HCT116 (cell line): ENCODE results near the gene BTBD16. TPM values are rescaled to one million over a fixed set of nuclear protein-coding genes. Genes with fewer than 3 reads are reported as not detected.

ENCODE experiments used
- ATAC-seq: fragments of 200-7000 bp; cut with Tn5 transposase; 2 replicates; pipeline ENCODE4 v1.9.1; 2020; ENCODE audit warnings: mild to moderate bottlenecking, moderate library complexity
- BruUV-seq: library from RNA; stranded (reverse); fragments of 400-500 nt; replicated peaks from 2 replicates; lab custom pipeline; 2021; lab: Mats Ljungman, UMichigan
- CTCF ChIA-PET: fragments of 300-600 bp; sonication (Branson Sonifier 250); formaldehyde crosslinking; loops from one replicate; lab custom pipeline; 2021; ENCODE audit warnings: antibody characterized with exemption; lab: Charles Lee
- POLR2A ChIA-PET: fragments of 300-600, 350-600 bp; sonication (Branson Sonifier 250); formaldehyde crosslinking; loops from one replicate; lab custom pipeline; 2021; ENCODE audit warnings: antibody characterized with exemption; lab: Charles Lee
- RAD21 ChIA-PET, 2 experiments: fragments of 300-600 bp; sonication (Branson Sonifier 250); formaldehyde crosslinking; loops; one replicate each; lab custom pipeline; 2023; ENCODE audit warnings: low total read pairs in 2 of 2; ENCODE audit not compliant: uncharacterized antibody in 2 of 2, unreplicated experiment in 2 of 2, low non-redundant PET in 1 of 2; lab: Charles Lee
- DNase-seq: peaks from one replicate; pipeline ENCODE4 v3.0.0-alpha.2; 2010; ENCODE audit warnings: low read depth, low spot score
- H2AFZ ChIP-seq: fragments of 200-600 bp; shearing (Covaris generic), sonication (generic); 2 replicates; pipeline ENCODE4 v1.6.1; 2017; ENCODE audit warnings: low read depth, mixed run types, mixed read lengths, antibody characterized with exemption, low read length; ENCODE audit not compliant: poor library complexity, severe bottlenecking
- H3K27ac ChIP-seq: 2 replicates; pipeline ENCODE4 v1.5.1; 2012; ENCODE audit warnings: low read depth, low read length
- H3K27me3 ChIP-seq: fragments of 200-600 bp; sonication (generic); 2 replicates; pipeline ENCODE4 v1.6.1; 2016; ENCODE audit warnings: mixed run types, low read length, mixed read lengths; ENCODE audit not compliant: insufficient read depth
- H3K36me3 ChIP-seq, 2 experiments: fragments of 200-500 bp in 1 of 2; fragments of 200-600 bp in 1 of 2; sonication (Bioruptor generic) in 1 of 2; sonication (generic) in 1 of 2; 2 replicates each; pipeline versions ENCODE4 v1.5.1 to v1.6.1; 2014 to 2016; ENCODE audit warnings: low read length in 2 of 2, inconsistent platforms in 1 of 2, mixed read lengths in 1 of 2, mixed run types in 1 of 2; ENCODE audit not compliant: insufficient read depth in 2 of 2, control insufficient read depth in 1 of 2
- H3K4me1 ChIP-seq, 2 experiments: fragments of 200-600 bp in 1 of 2; sonication (generic) in 1 of 2; 2 replicates each; pipeline versions ENCODE4 v1.5.1 to v1.6.1; 2012 to 2017; ENCODE audit warnings: low read length in 2 of 2, inconsistent platforms in 1 of 2, mild to moderate bottlenecking in 1 of 2, mixed read lengths in 1 of 2, mixed run types in 1 of 2, moderate library complexity in 1 of 2; ENCODE audit not compliant: insufficient read depth in 2 of 2, control insufficient read depth in 1 of 2
- H3K4me2 ChIP-seq: fragments of 200-600 bp; sonication (generic); 2 replicates; pipeline ENCODE4 v1.6.1; 2017; ENCODE audit warnings: mixed run types, low read length, mixed read lengths
- H3K4me3 ChIP-seq, 2 experiments: fragments of 200-600 bp in 1 of 2; sonication (generic) in 1 of 2; replicated peaks in 1 of 2; 2 replicates each; pipeline ENCODE4 v1.5.1; 2011 to 2016; ENCODE audit warnings: low read length in 2 of 2, control low read depth in 1 of 2, low read depth in 1 of 2, mild to moderate bottlenecking in 1 of 2, mixed read lengths in 1 of 2, mixed run types in 1 of 2
- H3K79me2 ChIP-seq: fragments of 200-600 bp; sonication (generic); 2 replicates; pipeline ENCODE4 v1.6.1; 2017; ENCODE audit warnings: mild to moderate bottlenecking, mixed run types, low read length, moderate library complexity, mixed read lengths; ENCODE audit not compliant: insufficient read depth
- H3K9ac ChIP-seq: fragments of 200-600 bp; sonication (generic); 2 replicates; pipeline ENCODE4 v1.6.1; 2016; ENCODE audit warnings: low read length, mixed read lengths
- H3K9me2 ChIP-seq: fragments of 200-600 bp; sonication (generic), shearing (Covaris generic); 2 replicates; pipeline ENCODE4 v1.6.1; 2017; ENCODE audit warnings: mixed run types, mild to moderate bottlenecking, moderate library complexity; ENCODE audit not compliant: insufficient read depth
- H3K9me3 ChIP-seq, 2 experiments: fragments of 200-500 bp in 1 of 2; fragments of 200-600 bp in 1 of 2; sonication (Bioruptor generic) in 1 of 2; sonication (generic) in 1 of 2; 2 replicates each; pipeline ENCODE4 v1.6.1; 2014 to 2017; ENCODE audit warnings: low read length in 2 of 2, mixed read lengths in 2 of 2, inconsistent platforms in 1 of 2, low read depth in 1 of 2, mild to moderate bottlenecking in 1 of 2, mixed run types in 1 of 2, moderate library complexity in 1 of 2; ENCODE audit not compliant: control insufficient read depth in 1 of 2, insufficient read depth in 1 of 2
- H4K20me1 ChIP-seq: fragments of 200-600 bp; sonication (generic), shearing (Covaris generic); 2 replicates; pipeline ENCODE4 v1.6.1; 2017; ENCODE audit warnings: mixed run types, mild to moderate bottlenecking, moderate library complexity; ENCODE audit not compliant: insufficient read depth
- CTCF ChIP-seq, 3 experiments: fragments of 200-600 bp in 1 of 3; sonication (generic) in 1 of 3; IDR thresholded peaks in 2 of 3; conservative IDR thresholded peaks in 1 of 3; 2 replicates each; pipeline ENCODE4 v1.5.1; 2012 to 2017; ENCODE audit warnings: low read depth in 2 of 3, low read length in 2 of 3, antibody characterized with exemption in 1 of 3, borderline replicate concordance in 1 of 3, control low read depth in 1 of 3, mild to moderate bottlenecking in 1 of 3, mixed read lengths in 1 of 3, mixed run types in 1 of 3, moderate library complexity in 1 of 3; ENCODE audit not compliant: insufficient read depth in 1 of 3
- FOSL1 ChIP-seq: IDR thresholded peaks from 2 replicates; pipeline ENCODE4 v1.6.1; 2012; ENCODE audit warnings: low read depth
- MAX ChIP-seq: IDR thresholded peaks from 2 replicates; pipeline ENCODE4 v1.6.1; 2012
- POLR2A ChIP-seq: IDR thresholded peaks from 2 replicates; pipeline ENCODE4 v1.7.0; 2011; ENCODE audit warnings: borderline replicate concordance; ENCODE audit not compliant: insufficient read depth, insufficient read length; ENCODE audit errors: extremely low read depth
- SP1 ChIP-seq: IDR thresholded peaks from 2 replicates; pipeline ENCODE4 v1.6.1; 2012; ENCODE audit warnings: low read depth
- ZBTB33 ChIP-seq: IDR thresholded peaks from 2 replicates; pipeline ENCODE4 v1.6.1; 2011; ENCODE audit warnings: mild to moderate bottlenecking, low read length, moderate library complexity; ENCODE audit not compliant: insufficient replicate concordance; ENCODE audit errors: extremely low read depth
- ZFX ChIP-seq: fragments of 450-650 bp; IDR thresholded peaks from 2 replicates; pipeline ENCODE4 v1.6.1; 2017
- intact Hi-C: fragments of 100-400 bp; cut with micrococcal nuclease; formaldehyde crosslinking; loops from 2 replicates; pipeline ENCODE4 v1.10.0; 2022
- total RNA-seq: library from RNA; stranded (reverse); gene quantifications from one replicate; pipeline ENCODE4 v1.2.1, GENCODE V29; 2021; ENCODE audit not compliant: unreplicated experiment

BTBD16 gene
- total RNA-seq, 1 experiment from 2014 or later: 0.27 TPM

GRCh38 chr10:122328676-122329075 is 57.6 kb downstream of the BTBD16 start:
- no peaks in the 10 kb centered on the region for H3K79me2 ChIP-seq
- no peak overlapping the region for H3K4me2 ChIP-seq
- no peak overlapping the region for H3K27ac ChIP-seq
- DNase-seq: no peak
- POLR2A ChIA-PET: no interaction called here
- H3K36me3 ChIP-seq: no peaks in the 10 kb centered on the region
- H4K20me1 ChIP-seq: no peaks in the 10 kb centered on the region
- H3K27me3 ChIP-seq: no peaks in the 10 kb centered on the region; the same call in 1 of the 2 replicates
- no peaks in the 10 kb centered on the region for H3K9me3 ChIP-seq
- ATAC-seq: no peak
- no peak overlapping the region for H3K4me3 ChIP-seq
- TF ChIP-seq POLR2A (no peak), MAX (no peak), ZFX (no peak), CTCF (IDR thresholded peaks at IDR 0.05 in 2 of 3, conservative IDR thresholded peaks at IDR 0.05 in 1 of 3; ENCODE audit: borderline replicate concordance in 1 of 3, insufficient read depth in 1 of 3, low read depth in 2 of 3, low read length in 2 of 3) (no peak), SP1 (no peak), FOSL1 (no peak), ZBTB33 (no peak)
- H3K9ac ChIP-seq: no peak overlapping the region
- intact Hi-C loops: no loop called here
- H3K9me2 ChIP-seq: no peaks in the 10 kb centered on the region
- BruUV-seq: no TSS peak
- CTCF ChIA-PET: interaction anchor here (2.1 to 2.5 kb wide), 2 partner anchors 14 to 30 kb away, joined by 6 to 7 read pairs; no protein-coding TSS in a partner anchor
- RAD21 ChIA-PET: no interaction called here
- no peak overlapping the region for H2AFZ ChIP-seq
- peaks cover 0 to 15% of the 10 kb centered on the region in 2 experiments; a peak in 2 of 4 replicates for H3K4me1 ChIP-seq
